Activated naive CD4-positive, alpha-beta T cell treated with anti-CD3 and anti-CD28 coated beads for 36 hours (primary cell): Measurements from ENCODE around the gene CDT1. TPM values are rescaled to one million over a fixed set of nuclear protein-coding genes. Genes with fewer than 3 reads are reported as not detected.

Source experiments
- CTCF ChIA-PET: fragments of 350-600 bp; sonication (Branson Sonifier 250); formaldehyde crosslinking; loops from one replicate; lab custom pipeline; 2021; ENCODE audit warnings: antibody characterized with exemption; lab: Charles Lee
- DNase-seq: peaks from one replicate; pipeline ENCODE4 v3.0.0-alpha.2; 2020
- H3K27ac Mint-ChIP-seq: one replicate; pipeline ENCODE4 v1.8.0; 2021; ENCODE audit warnings: mild to moderate bottlenecking, mixed read lengths
- H3K27me3 Mint-ChIP-seq: one replicate; pipeline ENCODE4 v1.8.0; 2021; ENCODE audit warnings: low read depth, mixed read lengths
- H3K36me3 Mint-ChIP-seq: one replicate; pipeline ENCODE4 v1.8.0; 2021; ENCODE audit warnings: low read depth, mixed read lengths
- H3K4me1 Mint-ChIP-seq: one replicate; pipeline ENCODE4 v1.8.0; 2021; ENCODE audit warnings: low read depth, mixed read lengths
- H3K4me3 Mint-ChIP-seq: one replicate; pipeline ENCODE4 v1.8.0; 2021; ENCODE audit warnings: mild to moderate bottlenecking, moderate library complexity, mixed read lengths
- H3K9me3 Mint-ChIP-seq: one replicate; pipeline ENCODE4 v1.8.0; 2021; ENCODE audit warnings: mixed read lengths
- intact Hi-C: fragments of 100-400 bp; cut with micrococcal nuclease; formaldehyde crosslinking; loops from one replicate; pipeline ENCODE4 v1.15.1; 2023
- total RNA-seq, 2 experiments: library from RNA; stranded (reverse); gene quantifications; one replicate each; pipeline ENCODE4 v1.2.3, GENCODE V29; 2021

The CDT1 gene
- total RNA-seq, 2 experiments from 2014 or later: 223 to 231 TPM

- CTCF ChIA-PET: interaction anchor here (0.6 to 4.4 kb wide), 12 partner anchors 9 to 100 kb away, joined by 3 to 48 read pairs (median 5); no protein-coding TSS in a partner anchor
- Mint-ChIP-seq H3K4me1 (peaks cover 46% of the 10 kb centered on the region), H3K27ac (peak overlapping the region; percentile 95), H3K4me3 (peak overlapping the region; percentile 65), H3K36me3 (no peaks in the 10 kb centered on the region), H3K9me3 (no peaks in the 10 kb centered on the region), H3K27me3 (no peaks in the 10 kb centered on the region)
- intact Hi-C loops: loop anchor here (1.0 to 10.0 kb wide), 3 partner anchors 74 to 314 kb away; partner anchors contain the start of genes ACSF3, CTU2, RNF166 and ZC3H18
- no peak for DNase-seq
These were observed 23.2 kb upstream of the CDT1 start for GRCh38 chr16:88780142-88781062.

GRCh38 chr16:88781140-88782077 lies 22.2 kb upstream of the CDT1 start:
- Mint-ChIP-seq H3K9me3 (no peaks in the 10 kb centered on the region), H3K27ac (peak overlapping the region; percentile 95), H3K36me3 (no peaks in the 10 kb centered on the region), H3K4me3 (peak overlapping the region; percentile 65), H3K4me1 (peaks cover 46% of the 10 kb centered on the region), H3K27me3 (no peaks in the 10 kb centered on the region)
- intact Hi-C loops: loop anchor here (1.0 to 10.0 kb wide), 10 partner anchors 9 to 313 kb away; partner anchors contain the start of genes ACSF3, CTU2, CYBA and GALNS
- CTCF ChIA-PET: interaction anchor here (0.9 to 4.4 kb wide), 12 partner anchors 9 to 101 kb away, joined by 3 to 48 read pairs (median 5); no protein-coding TSS in a partner anchor
- DNase-seq: peak; percentile 84

GRCh38 chr16:88782454-88783390 lies 20.9 kb upstream of the CDT1 start:
- no peaks in the 10 kb centered on the region for H3K36me3 Mint-ChIP-seq
- H3K27me3 Mint-ChIP-seq: no peaks in the 10 kb centered on the region
- peak overlapping the region; percentile 65 for H3K4me3 Mint-ChIP-seq
- intact Hi-C loops: loop anchor here (1.0 to 10.0 kb wide), 11 partner anchors 8 to 326 kb away; partner anchors contain the start of genes ACSF3, CYBA, GALNS and TRAPPC2L
- H3K27ac Mint-ChIP-seq: peak overlapping the region; percentile 95
- CTCF ChIA-PET: interaction anchor here (0.6 to 4.4 kb wide), 10 partner anchors 11 to 97 kb away, joined by 3 to 48 read pairs (median 5); no protein-coding TSS in a partner anchor
- peaks cover 46% of the 10 kb centered on the region for H3K4me1 Mint-ChIP-seq
- peak; percentile 94 for DNase-seq
- no peaks in the 10 kb centered on the region for H3K9me3 Mint-ChIP-seq

GRCh38 chr16:88783391-88784073 lies 20.1 kb upstream of the CDT1 start:
- intact Hi-C loops: loop anchor here (1.0 to 10.0 kb wide), 6 partner anchors 29 to 327 kb away; partner anchors contain the start of genes ACSF3, GALNS, TRAPPC2L and ZC3H18
- Mint-ChIP-seq H3K27me3 (no peaks in the 10 kb centered on the region), H3K27ac (peak overlapping the region; percentile 95), H3K36me3 (no peaks in the 10 kb centered on the region), H3K4me1 (peaks cover 43% of the 10 kb centered on the region), H3K4me3 (peak overlapping the region; percentile 65), H3K9me3 (no peaks in the 10 kb centered on the region)
- peak; percentile 52 for DNase-seq
- CTCF ChIA-PET: interaction anchor here (0.8 to 4.4 kb wide), 7 partner anchors 10 to 195 kb away, joined by 3 to 48 read pairs (median 7); no protein-coding TSS in a partner anchor

- Mint-ChIP-seq H3K4me1 (peaks cover 41% of the 10 kb centered on the region), H3K9me3 (no peaks in the 10 kb centered on the region), H3K27me3 (no peaks in the 10 kb centered on the region), H3K27ac (peak overlapping the region; percentile 95), H3K4me3 (peak overlapping the region; percentile 65), H3K36me3 (no peaks in the 10 kb centered on the region)
- intact Hi-C loops: loop anchor here (10.0 kb wide), 2 partner anchors 209 to 311 kb away; partner anchors contain the start of genes ACSF3 and ZC3H18
- peak; percentile 60 for DNase-seq
- CTCF ChIA-PET: interaction anchor here (0.8 to 4.9 kb wide), 9 partner anchors 9 to 195 kb away, joined by 3 to 35 read pairs (median 5); no protein-coding TSS in a partner anchor
These were observed 19.3 kb upstream of the CDT1 start for GRCh38 chr16:88784074-88784855.

- H3K4me1 Mint-ChIP-seq: peaks cover 42% of the 10 kb centered on the region
- H3K27ac Mint-ChIP-seq: no peak overlapping the region
- no peaks in the 10 kb centered on the region for H3K9me3 Mint-ChIP-seq
- H3K27me3 Mint-ChIP-seq: no peaks in the 10 kb centered on the region
- intact Hi-C loops: loop anchor here (1.0 to 10.0 kb wide), 3 partner anchors 47 to 310 kb away; partner anchors contain the start of genes ACSF3 and ZC3H18
- H3K4me3 Mint-ChIP-seq: no peak overlapping the region
- no peaks in the 10 kb centered on the region for H3K36me3 Mint-ChIP-seq
- CTCF ChIA-PET: interaction anchor here (1.0 to 4.9 kb wide), 6 partner anchors 9 to 196 kb away, joined by 4 to 35 read pairs (median 4); no protein-coding TSS in a partner anchor
- no peak for DNase-seq
These were observed 18.8 kb upstream of the CDT1 start for GRCh38 chr16:88784856-88785105.

- no peaks in the 10 kb centered on the region for H3K36me3 Mint-ChIP-seq
- intact Hi-C loops: loop anchor here (1.0 to 10.0 kb wide), 3 partner anchors 48 to 309 kb away; partner anchors contain the start of genes ACSF3 and ZC3H18
- H3K27me3 Mint-ChIP-seq: no peaks in the 10 kb centered on the region
- peaks cover 42% of the 10 kb centered on the region for H3K4me1 Mint-ChIP-seq
- no peaks in the 10 kb centered on the region for H3K9me3 Mint-ChIP-seq
- peak; percentile 77 for DNase-seq
- peak within 1 kb of the TSS; percentile 65 for H3K4me3 Mint-ChIP-seq
- H3K27ac Mint-ChIP-seq: peak within 1 kb of the TSS; percentile 78
- CTCF ChIA-PET: interaction anchor here (1.1 to 4.9 kb wide), 5 partner anchors 8 to 48 kb away, joined by 3 to 28 read pairs (median 4); no protein-coding TSS in a partner anchor
These were observed 18.3 kb upstream of the CDT1 start, which contains the start of gene PIEZO1 for GRCh38 chr16:88785106-88785924. Gene PIEZO1, minus strand, starts transcription at chr16:88785220. Its CDS starts 256 bp downstream, at chr16:88784964.

GRCh38 chr16:88787579-88788314 lies 15.8 kb upstream of the CDT1 start:
- no peak overlapping the region for H3K27ac Mint-ChIP-seq
- CTCF ChIA-PET: interaction anchor here (0.6 to 4.9 kb wide), 7 partner anchors 8 to 337 kb away, joined by 3 to 28 read pairs (median 5); no protein-coding TSS in a partner anchor
- intact Hi-C loops: loop anchor here (10.0 kb wide), 2 partner anchors 213 to 307 kb away; partner anchors contain the start of genes ACSF3 and ZC3H18
- DNase-seq: no peak
- H3K36me3 Mint-ChIP-seq: no peaks in the 10 kb centered on the region
- H3K27me3 Mint-ChIP-seq: no peaks in the 10 kb centered on the region
- H3K4me1 Mint-ChIP-seq: peaks cover 39% of the 10 kb centered on the region
- no peak overlapping the region for H3K4me3 Mint-ChIP-seq
- H3K9me3 Mint-ChIP-seq: no peaks in the 10 kb centered on the region
